Measurements from ENCODE around the gene TTC24. TPM values are rescaled to one million over a fixed set of nuclear protein-coding genes. Genes with fewer than 3 reads are reported as not detected.
"Not testable (repeated sequence)": the region's sequence is repeated elsewhere in the genome, so short reads cannot be mapped to it uniquely, and the experiment has no call there.

Gene TTC24
- total RNA-seq, 2 donors from 2014 or later = 4.5 to 6.8 TPM

DNA sequence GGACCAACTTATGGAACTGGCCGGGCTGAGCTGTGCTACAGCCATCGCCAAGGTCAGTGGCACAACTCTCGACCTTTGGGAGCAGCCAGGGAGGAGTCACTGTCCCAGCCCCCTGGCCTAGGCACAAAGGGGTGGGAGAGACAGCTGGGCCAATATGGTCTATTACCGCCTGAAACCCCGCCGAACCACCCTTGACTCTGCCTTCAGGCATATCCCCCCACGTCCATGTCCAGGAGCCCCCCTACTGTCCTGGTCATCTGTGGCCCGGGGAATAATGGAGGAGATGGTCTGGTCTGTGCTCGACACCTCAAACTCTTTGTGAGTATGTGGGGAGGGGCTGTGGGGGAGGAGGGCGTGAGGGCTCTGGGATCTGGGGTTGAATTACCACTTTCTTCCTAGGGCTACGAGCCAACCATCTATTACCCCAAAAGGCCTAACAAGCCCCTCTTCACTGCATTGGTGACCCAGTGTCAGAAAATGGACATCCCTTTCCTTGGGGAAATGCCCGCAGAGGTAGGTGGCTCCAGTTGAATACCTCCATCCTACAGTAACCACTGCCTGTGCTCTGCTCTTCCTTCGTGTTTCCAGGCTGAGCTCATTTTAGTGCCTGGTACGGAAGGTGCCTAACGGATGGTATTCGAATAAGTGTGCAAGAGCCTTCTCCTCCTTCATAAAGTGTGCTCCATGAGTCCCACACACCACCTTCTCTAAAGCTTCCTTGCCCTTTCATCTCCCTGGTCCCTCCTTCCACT lies 12.8 kb downstream of the TTC24 start:
- Mint-ChIP-seq H3K9me3 (no peaks in the 10 kb centered on the region), H3K27ac (peak overlapping the region; percentile 68 to 90), H3K36me3 (peaks cover 0 to 15% of the 10 kb centered on the region in 2 donors)
- DNase-seq (ENCODE audit: low spot score in 2 of 2) = no peak
- ATAC-seq = no peak

DNA sequence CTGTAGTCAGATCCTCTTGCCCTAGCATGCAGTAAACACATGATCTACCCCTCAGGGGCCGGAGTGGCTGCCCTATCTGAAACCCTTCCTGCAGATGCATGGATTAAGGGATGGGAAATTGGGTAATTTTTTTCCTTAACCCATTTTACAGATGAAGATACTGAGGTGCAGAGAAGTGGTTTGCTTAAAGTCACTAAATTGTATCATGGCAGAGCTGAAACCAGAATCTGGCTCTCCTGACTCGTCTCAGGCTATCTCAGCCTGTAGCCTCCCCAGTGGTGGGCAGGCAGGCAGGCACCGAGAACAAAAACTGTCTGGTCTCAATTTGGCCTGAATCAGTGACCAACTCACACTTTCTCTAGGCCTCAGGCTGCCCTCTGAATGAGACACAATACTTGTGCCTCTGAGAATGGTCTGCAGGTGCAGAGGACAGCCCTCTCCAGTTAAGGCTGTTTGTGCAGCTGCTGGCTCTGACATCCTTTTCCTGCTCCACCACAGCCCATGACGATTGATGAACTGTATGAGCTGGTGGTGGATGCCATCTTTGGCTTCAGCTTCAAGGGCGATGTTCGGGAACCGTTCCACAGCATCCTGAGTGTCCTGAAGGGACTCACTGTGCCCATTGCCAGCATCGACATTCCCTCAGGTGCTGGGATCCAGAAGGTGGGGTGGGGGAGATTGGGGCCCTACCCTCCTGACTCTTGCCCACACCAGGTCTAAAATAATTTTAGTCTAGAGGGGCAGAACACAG lies 13.6 kb downstream of the TTC24 start:
- H3K9me3 Mint-ChIP-seq = no peaks in the 10 kb centered on the region
- ATAC-seq (no peak), DNase-seq (ENCODE audit: low spot score in 2 of 2) (no peak)
- peak overlapping the region; percentile 68 to 90 for H3K27ac Mint-ChIP-seq
- H3K36me3 Mint-ChIP-seq = peaks cover 0 to 15% of the 10 kb centered on the region in 2 donors

DNA sequence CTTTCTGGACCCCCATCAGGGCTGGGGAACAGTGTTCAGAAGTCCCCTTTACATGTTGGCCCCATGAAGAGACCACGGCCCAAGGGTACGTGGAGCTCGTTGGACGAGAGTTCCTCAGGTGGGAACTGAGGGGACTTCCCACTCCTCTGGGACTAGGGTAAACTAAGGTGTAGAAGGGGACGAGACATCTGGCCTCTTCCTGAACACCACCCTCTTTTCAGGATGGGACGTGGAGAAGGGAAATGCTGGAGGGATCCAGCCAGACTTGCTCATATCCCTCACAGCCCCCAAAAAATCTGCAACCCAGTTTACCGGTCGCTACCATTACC lies 14.1 kb downstream of the TTC24 start:
- DNase-seq (ENCODE audit: low spot score in 2 of 2) (no peak), ATAC-seq (no peak)
- Mint-ChIP-seq H3K27ac (no peak overlapping the region), H3K36me3 (peaks cover 3 to 15% of the 10 kb centered on the region in 2 donors), H3K9me3 (no peaks in the 10 kb centered on the region)

DNA sequence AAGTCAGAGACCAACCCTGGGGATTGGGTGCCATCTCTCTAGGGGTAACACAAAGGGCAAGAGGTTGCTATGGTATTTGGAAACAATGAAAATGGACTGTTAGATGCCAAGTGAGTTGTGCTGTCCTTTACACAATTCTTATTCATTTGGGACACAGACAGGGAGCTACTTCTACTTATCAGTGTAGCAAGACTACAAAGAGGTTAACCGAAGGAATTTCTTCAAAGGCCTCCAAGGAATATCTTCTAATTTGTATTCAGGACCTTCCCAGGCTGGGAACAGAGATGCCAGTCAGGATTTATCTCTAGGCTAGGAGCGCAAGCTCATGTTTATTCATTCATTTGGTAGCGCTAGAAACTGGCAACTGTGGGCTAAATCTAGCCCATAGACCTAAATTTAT lies 14.7 kb downstream of the TTC24 start:
- H3K27ac Mint-ChIP-seq = no peak overlapping the region
- no peaks in the 10 kb centered on the region for H3K9me3 Mint-ChIP-seq
- DNase-seq (ENCODE audit: low spot score in 2 of 2) (no peak), ATAC-seq (no peak)
- H3K36me3 Mint-ChIP-seq = peaks cover 8 to 15% of the 10 kb centered on the region in 2 donors

DNA sequence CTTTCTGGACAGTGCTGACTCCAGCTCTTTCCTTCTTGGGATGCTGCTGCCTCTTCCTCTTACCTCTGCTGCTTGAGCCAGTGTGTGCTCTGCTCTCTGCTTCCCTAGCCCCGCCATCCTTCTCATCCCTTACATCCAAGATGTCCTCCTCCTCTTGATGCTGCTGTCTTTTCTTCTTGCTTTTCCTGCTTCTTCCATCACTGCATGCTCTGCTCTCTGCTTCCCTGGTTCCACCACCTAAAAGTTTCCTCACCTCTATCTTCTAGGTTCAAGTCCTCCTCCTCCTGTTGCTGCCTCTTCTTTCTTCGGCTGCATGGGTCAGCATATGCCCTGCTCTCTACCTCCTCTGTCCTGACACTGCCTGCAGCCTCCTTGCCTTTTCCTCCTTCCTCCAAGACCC lies 15.5 kb downstream of the TTC24 start:
- Mint-ChIP-seq H3K9me3 (no peaks in the 10 kb centered on the region), H3K36me3 (peaks cover 8 to 15% of the 10 kb centered on the region in 2 donors), H3K27ac (peak overlapping the region; percentile 73 to 77)
- no peak for DNase-seq (ENCODE audit: low spot score in 2 of 2)
- ATAC-seq = no peak

DNA sequence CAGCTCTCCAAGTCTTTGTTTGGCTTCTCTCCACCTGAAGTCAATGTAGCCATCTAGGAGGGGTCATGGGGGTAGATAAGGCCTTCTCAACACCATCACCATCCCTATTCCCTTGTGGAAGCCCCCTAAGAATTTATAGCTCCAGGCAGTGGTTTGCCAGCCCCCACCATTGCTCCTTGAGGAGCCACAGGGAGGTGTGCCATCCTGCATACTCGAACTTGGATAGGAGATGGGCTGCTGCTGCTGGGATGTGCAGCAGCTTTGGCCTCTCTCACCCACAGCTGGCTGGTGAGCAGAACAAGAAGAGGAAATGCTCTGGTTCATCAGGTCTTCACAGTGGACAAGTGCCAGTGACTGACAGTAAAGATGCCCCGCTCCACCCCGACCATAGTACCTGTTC lies 16.9 kb downstream of the TTC24 start:
- ATAC-seq = no peak
- Mint-ChIP-seq H3K9me3 (no peaks in the 10 kb centered on the region), H3K27ac (peak overlapping the region in 1 of 2 donors; percentile 85), H3K36me3 (peaks cover 18 to 24% of the 10 kb centered on the region in 2 donors)
- DNase-seq (ENCODE audit: low spot score in 2 of 2) = no peak

- DNase-seq (ENCODE audit: low spot score in 2 of 2) = no peak
- peak overlapping the region; percentile 44 to 46 for H3K27ac Mint-ChIP-seq
- ATAC-seq = no peak
- peaks cover 18 to 19% of the 10 kb centered on the region in 2 donors for H3K36me3 Mint-ChIP-seq
- H3K9me3 Mint-ChIP-seq = no peaks in the 10 kb centered on the region
Measured at GRCh38 chr1:156598125-156598524, 18.6 kb downstream of the TTC24 start.

DNA sequence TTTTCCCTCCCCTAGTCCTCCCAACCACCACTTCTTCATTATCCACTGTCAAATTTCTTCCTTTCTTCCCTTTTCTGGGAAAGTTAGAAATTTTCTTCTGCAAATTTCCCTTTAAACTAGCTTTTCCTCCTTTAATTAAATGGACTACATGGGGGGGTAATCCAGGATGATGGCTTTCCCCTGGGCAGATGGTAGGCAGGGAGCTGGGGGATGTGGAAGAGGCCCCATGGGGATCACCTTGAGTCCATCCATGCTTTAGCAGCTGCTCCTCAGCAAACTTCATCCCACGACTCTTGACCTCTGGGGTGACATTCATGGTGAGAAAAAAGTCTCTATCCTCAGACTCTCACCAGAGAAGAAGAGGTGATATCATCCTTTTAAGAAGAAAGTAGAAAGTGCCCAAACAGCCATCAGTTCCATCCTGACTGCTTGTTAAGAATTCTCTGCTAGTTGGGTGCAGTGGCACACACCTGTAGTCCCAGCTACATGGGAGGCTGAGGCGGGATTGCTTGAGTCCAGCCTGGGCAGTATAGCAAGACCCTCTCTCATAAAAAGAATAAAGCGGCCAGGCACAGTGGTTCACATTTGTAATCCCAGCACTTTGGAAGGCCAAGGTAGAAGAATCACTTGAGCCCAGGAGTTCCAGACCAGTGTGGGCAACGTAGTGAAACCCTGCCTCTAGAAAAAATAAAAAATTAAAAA lies 19.4 kb downstream of the TTC24 start:
- no peak for ATAC-seq
- peaks cover 18 to 19% of the 10 kb centered on the region in 2 donors for H3K36me3 Mint-ChIP-seq
- H3K9me3 Mint-ChIP-seq = no peaks in the 10 kb centered on the region
- no peak for DNase-seq (ENCODE audit: low spot score in 2 of 2)
- peak overlapping the region; percentile 46 to 67 for H3K27ac Mint-ChIP-seq

- Mint-ChIP-seq H3K36me3 (peaks cover 18 to 19% of the 10 kb centered on the region in 2 donors), H3K9me3 (no peaks in the 10 kb centered on the region), H3K27ac (peak overlapping the region; percentile 92 to 100)
- DNase-seq (ENCODE audit: low spot score in 2 of 2) (no peak), ATAC-seq (peak; percentile 30 to 63)
Measured at GRCh38 chr1:156599811-156600210, 20.3 kb downstream of the TTC24 start.

- Mint-ChIP-seq H3K27ac (peak overlapping the region; percentile 92 to 100), H3K36me3 (peaks cover 12 to 18% of the 10 kb centered on the region in 2 donors), H3K9me3 (no peaks in the 10 kb centered on the region)
- DNase-seq (ENCODE audit: low spot score in 2 of 2) (no peak), ATAC-seq (peak in 1 of 2 donors; percentile 5)
Measured at GRCh38 chr1:156600733-156601121, 21.2 kb downstream of the TTC24 start.

DNA sequence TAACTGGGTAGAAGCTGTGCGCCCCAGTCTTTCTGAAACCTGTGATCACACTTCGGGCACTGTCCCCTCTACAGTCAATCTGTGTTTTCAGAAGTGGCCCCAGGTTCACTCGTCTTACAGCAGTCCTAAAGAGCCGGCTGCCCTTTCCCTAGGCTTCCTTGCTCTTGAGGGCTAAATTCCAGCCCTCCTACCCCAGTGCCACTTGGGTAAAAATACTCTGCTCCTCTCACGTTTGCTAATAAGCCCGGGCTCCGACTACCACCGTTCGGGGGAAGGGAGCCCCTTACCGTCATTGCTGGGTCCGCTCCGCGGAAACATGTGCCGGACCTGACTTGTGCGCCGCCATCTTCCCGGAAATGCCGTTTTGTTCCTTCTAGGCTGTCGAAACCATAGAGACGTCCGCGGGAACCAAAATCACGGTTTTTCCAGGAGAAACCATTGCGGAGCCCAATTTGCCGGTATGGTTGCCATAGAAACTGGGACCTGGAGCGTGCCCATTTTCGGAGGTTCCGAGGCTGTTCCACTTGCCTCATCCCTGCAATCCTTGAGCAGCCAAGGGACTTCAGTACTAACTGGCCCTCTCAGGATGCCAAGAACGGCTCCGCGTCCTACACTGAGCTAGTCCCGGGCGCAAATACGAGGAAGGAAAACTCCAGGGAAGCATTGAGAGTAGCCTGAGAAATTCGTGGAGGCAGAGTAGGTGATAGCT lies 21.8 kb downstream of the TTC24 start, which contains the start of gene GPATCH4:
Gene GPATCH4, minus strand, starts transcription at position 358 of the 709 bp plus-strand sequence.
- DNase-seq (ENCODE audit: low spot score in 2 of 2) (peak; percentile 73 to 83), ATAC-seq (peak; percentile 81 to 84)
- H3K9me3 Mint-ChIP-seq = no peaks in the 10 kb centered on the region
- H3K27ac Mint-ChIP-seq = peak within 1 kb of the TSS; percentile 92 to 100
- peaks cover 11 to 18% of the 10 kb centered on the region in 2 donors for H3K36me3 Mint-ChIP-seq

DNA sequence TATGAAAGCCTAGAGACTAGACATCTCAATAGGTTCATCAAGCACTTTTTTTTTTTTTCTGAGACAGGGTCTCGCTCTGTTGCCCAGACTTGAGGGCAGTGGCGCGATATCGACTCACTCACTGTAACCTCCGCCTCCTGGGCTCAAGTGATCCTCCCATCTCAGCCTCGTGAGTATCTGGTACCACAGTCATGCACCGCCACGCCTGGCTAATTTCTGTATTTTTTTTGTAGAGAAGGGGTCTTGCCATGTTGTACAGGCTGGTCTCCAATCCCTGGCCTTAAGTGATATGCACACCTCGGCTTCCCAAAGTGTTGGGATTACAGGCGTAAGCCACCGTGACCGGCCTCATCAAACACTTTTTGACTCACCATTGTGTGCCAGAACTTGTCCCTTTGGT lies 22.4 kb downstream of the TTC24 start:
- peak; percentile 4 to 15 for ATAC-seq
- Mint-ChIP-seq H3K9me3 (no peaks in the 10 kb centered on the region), H3K27ac (peak overlapping the region; percentile 92 to 100), H3K36me3 (peaks cover 11 to 18% of the 10 kb centered on the region in 2 donors)
- no peak for DNase-seq (ENCODE audit: low spot score in 2 of 2)

DNA sequence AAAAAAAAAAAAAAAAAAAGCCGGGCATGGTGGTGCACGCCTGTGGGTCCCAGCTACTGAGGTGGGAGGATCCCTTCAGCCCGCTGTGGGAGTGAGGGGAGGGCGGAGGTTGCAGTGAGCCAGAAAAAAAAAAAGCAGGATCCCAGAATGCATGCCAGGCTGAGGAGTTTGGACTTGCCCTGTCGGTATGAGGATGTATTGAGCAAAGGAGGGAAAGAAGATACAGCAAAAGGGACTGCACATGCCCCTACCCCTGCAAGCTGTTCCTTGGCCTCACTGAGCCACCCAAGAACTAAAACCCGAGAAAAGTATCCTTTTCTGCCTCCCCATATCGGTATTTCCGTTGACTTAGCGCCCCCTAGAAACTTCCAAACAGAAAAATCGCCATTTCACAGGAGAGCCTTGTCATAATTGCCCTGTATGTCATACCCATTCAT lies 23.1 kb downstream of the TTC24 start:
- peaks cover 11 to 18% of the 10 kb centered on the region in 2 donors for H3K36me3 Mint-ChIP-seq
- DNase-seq (ENCODE audit: low spot score in 2 of 2) (no peak), ATAC-seq (no peak)
- H3K9me3 Mint-ChIP-seq = no peaks in the 10 kb centered on the region
- peak overlapping the region in 1 of 2 donors; percentile 92 for H3K27ac Mint-ChIP-seq

GRCh38 chr1:156607344-156607743 lies 27.8 kb downstream of the TTC24 start:
- not testable (repeated sequence) for H3K27ac Mint-ChIP-seq; ATAC-seq; H3K36me3 Mint-ChIP-seq; H3K9me3 Mint-ChIP-seq; DNase-seq (ENCODE audit: low spot score in 2 of 2)

GRCh38 chr1:156608036-156608674 lies 28.6 kb downstream of the TTC24 start:
- no peaks in the 10 kb centered on the region for H3K36me3 Mint-ChIP-seq
- no peaks in the 10 kb centered on the region for H3K9me3 Mint-ChIP-seq
- ATAC-seq = peak; percentile 95 to 99
- DNase-seq (ENCODE audit: low spot score in 2 of 2) = peak in 1 of 2 donors; percentile 55
- H3K27ac Mint-ChIP-seq = no peak overlapping the region

- Mint-ChIP-seq H3K27ac (no peak overlapping the region), H3K36me3 (no peaks in the 10 kb centered on the region), H3K9me3 (no peaks in the 10 kb centered on the region)
- DNase-seq (ENCODE audit: low spot score in 2 of 2) (peak in 1 of 2 donors; percentile 59), ATAC-seq (peak; percentile 71 to 85)
Measured at GRCh38 chr1:156608981-156609380, 29.5 kb downstream of the TTC24 start.

Data from activated naive CD4-positive, alpha-beta T cell treated with anti-CD3 and anti-CD28 coated beads, Interleukin-2, amount 50 U/mL, for 72 hours (primary cell).